GM12878 (cell line): Measurements from ENCODE around the gene PCDHGA1. TPM values are rescaled to one million over a fixed set of nuclear protein-coding genes. Genes with fewer than 3 reads are reported as not detected.

ENCODE experiments used
- ASH2L ChIP-seq: fragments of 300-600, 200-600 bp; sonication (generic); IDR thresholded peaks from 2 replicates; pipeline ENCODE4 v1.6.1; 2017; ENCODE audit warnings: low read depth, mild to moderate bottlenecking, borderline replicate concordance
- CBX3 ChIP-seq: fragments of 200-600 bp; sonication (generic); IDR thresholded peaks from 2 replicates; pipeline ENCODE4 v1.6.1; 2016; ENCODE audit warnings: low read depth, borderline replicate concordance
- CBX5 ChIP-seq: sonication (generic); IDR thresholded peaks from 2 replicates; pipeline ENCODE4 v1.6.1; 2016; ENCODE audit warnings: low read depth, moderate library complexity, mild to moderate bottlenecking, inconsistent platforms
- E4F1 ChIP-seq: fragments of 450-650 bp; IDR thresholded peaks from 2 replicates; pipeline ENCODE4 v1.6.1; 2018; ENCODE audit warnings: borderline replicate concordance, mild to moderate bottlenecking; ENCODE audit not compliant: partially characterized antibody
- JUNB ChIP-seq: IDR thresholded peaks from 2 replicates; pipeline ENCODE4 v1.6.1; 2016; ENCODE audit warnings: antibody characterized with exemption, mild to moderate bottlenecking
- JUND ChIP-seq: IDR thresholded peaks from 2 replicates; pipeline ENCODE4 v1.6.1; 2012; ENCODE audit warnings: low read depth, mild to moderate bottlenecking, low read length, improper control_type of control experiment, moderate library complexity
- KLF5 ChIP-seq: fragments of 450-650 bp; IDR thresholded peaks from 2 replicates; pipeline ENCODE4 v1.6.1; 2014; ENCODE audit warnings: mild to moderate bottlenecking; ENCODE audit not compliant: partially characterized antibody
- MEF2A ChIP-seq: IDR thresholded peaks from 2 replicates; pipeline ENCODE4 v1.6.1; 2011; ENCODE audit warnings: low read depth, mild to moderate bottlenecking, low read length, moderate library complexity; ENCODE audit not compliant: insufficient read depth
- NKRF ChIP-seq: fragments of 450-650 bp; conservative IDR thresholded peaks from 2 replicates; pipeline ENCODE4 v1.6.1; 2017; ENCODE audit warnings: mild to moderate bottlenecking, moderate library complexity
- NRF1 ChIP-seq: conservative IDR thresholded peaks from 2 replicates; pipeline ENCODE4 v1.6.1; 2011; ENCODE audit warnings: mild to moderate bottlenecking, low read depth, low read length, improper control_type of control experiment
- PKNOX1 ChIP-seq: fragments of 450-650 bp; IDR thresholded peaks from 2 replicates; pipeline ENCODE4 v1.6.1; 2016; ENCODE audit warnings: mild to moderate bottlenecking
- RAD51 ChIP-seq: fragments of 450-650 bp; IDR thresholded peaks from 2 replicates; pipeline ENCODE4 v1.6.1; 2016; ENCODE audit warnings: moderate library complexity, mild to moderate bottlenecking, inconsistent platforms
- SP1 ChIP-seq: IDR thresholded peaks from one replicate; pipeline ENCODE4 v1.6.1; 2011; ENCODE audit warnings: low read depth, low read length
- SUPT20H ChIP-seq: IDR thresholded peaks from 2 replicates; pipeline ENCODE4 v1.6.1; 2011; ENCODE audit warnings: low read depth, mild to moderate bottlenecking, low read length, moderate library complexity, borderline replicate concordance; ENCODE audit not compliant: control insufficient read depth
- ZBTB33 ChIP-seq: fragments of 450-650 bp; IDR thresholded peaks from 2 replicates; pipeline ENCODE4 v1.6.1; 2017; ENCODE audit warnings: mild to moderate bottlenecking
- ZNF687 ChIP-seq: fragments of 450-650 bp; IDR thresholded peaks from 2 replicates; pipeline ENCODE4 v1.6.1; 2017; ENCODE audit warnings: mild to moderate bottlenecking, moderate library complexity
- polyA plus RNA-seq, 11 experiments: library from polyadenylated mRNA; depleted of rRNA in 4 of 11; unstranded in 6 of 11; stranded (reverse) in 5 of 11; fragments of >200 nt; fragmentation: Nextera tagmentation in 4 of 11; fragmentation: Illumina TruSeq in 1 of 11; extraction: Ambion mirVana in 4 of 11; extraction: Trizol in 1 of 11; gene quantifications; 1 replicate in 1 of 11; 2 replicates in 10 of 11; pipeline versions ENCODE4 v1.2.1 to v1.2.3, GENCODE V29; 2011 to 2016; ENCODE audit warnings: inconsistent platforms in 2 of 11, missing spikeins in 2 of 11, low read depth in 1 of 11
- total RNA-seq, 4 experiments: library from RNA; depleted of rRNA in 3 of 4; stranded (reverse); fragments of >200 nt in 3 of 4; fragmentation: Illumina TruSeq in 1 of 4; extraction: Trizol in 1 of 4; gene quantifications; 2 replicates each; pipeline versions ENCODE4 v1.2.1 to v1.2.3, GENCODE V29; 2013 to 2021

The PCDHGA1 gene
- total and polyA plus RNA-seq, 10 of the 15 experiments (the other 5 are each of a cell fraction or from before 2014, with no cell fraction given) = 0.02 to 0.51 (median 0.19) TPM; not detected in 3

GRCh38 chr5:141320225-141321169 is 9.8 kb upstream of the PCDHGA1 start, which contains the start of gene TAF7 (continued):
- TF ChIP-seq PKNOX1 (peak; percentile 99), NRF1 (peak; percentile 79), SUPT20H (no peak), MEF2A (0 out of 2 replicates have a peak, but pooled peaks have one; percentile 6), CBX3 (no peak), SP1 (peak; percentile 55), KLF5 (peak; percentile 40), JUND (no peak), NKRF (no peak), RAD51 (no peak), JUNB (no peak; the same call in 1 of the 2 replicates), ASH2L (peak; percentile 74; the same call in 1 of the 2 replicates), E4F1 (peak; percentile 61), ZNF687 (peak; percentile 69), ZBTB33 (no peak), CBX5 (peak; percentile 97)
